Measurements from ENCODE around the gene SEMA3G. TPM values are rescaled to one million over a fixed set of nuclear protein-coding genes. Genes with fewer than 3 reads are reported as not detected.

Gene SEMA3G
- total RNA-seq, 1 experiment from 2014 or later, result 1.3 TPM

- H3K27ac ChIP-seq, result no peak overlapping the region
These were observed 15.9 kb downstream of the SEMA3G start for GRCh38 chr3:52429031-52429430.

GRCh38 chr3:52428151-52429005, 16.5 kb downstream of the SEMA3G start:
- POLR2A ChIA-PET (ENCODE audit: unreplicated experiment), result no interaction called here
- Histone ChIP-seq H2AFZ (no peak overlapping the region), H4K20me1 (ENCODE audit: insufficient read depth) (no peaks in the 10 kb centered on the region), H3K9me3 (ENCODE audit: insufficient read depth, low read depth) (no peaks in the 10 kb centered on the region), H3K4me3 (no peak overlapping the region), H3K4me2 (no peak overlapping the region), H3K36me3 (ENCODE audit: low read depth) (no peaks in the 10 kb centered on the region), H3K4me1 (replicated peaks; ENCODE audit: insufficient read depth) (peaks cover 9% of the 10 kb centered on the region; the same call in 1 of the 2 replicates), H3K79me2 (ENCODE audit: low read depth) (no peaks in the 10 kb centered on the region), H3K27ac (no peak overlapping the region), H3K27me3 (ENCODE audit: insufficient read depth, low read depth) (no peaks in the 10 kb centered on the region), H3K9me2 (ENCODE audit: insufficient read depth) (no peaks in the 10 kb centered on the region), H3F3A (ENCODE audit: insufficient read depth, low read depth) (no peaks in the 10 kb centered on the region)
- CTCF ChIA-PET, result interaction anchor here (0.6 to 1.1 kb wide), 3 partner anchors 17 to 1491 kb away, joined by 3 to 6 read pairs (median 3); no protein-coding TSS in a partner anchor
- TF ChIP-seq CTCF (conservative IDR thresholded peaks at IDR 0.05), result peak; percentile 75
- TF ChIP-seq EZH2 (IDR thresholded peaks at IDR 0.05; ENCODE audit: low read depth), result no peak
- no TSS peak for BruUV-seq (replicated peaks)
- DNase-seq, result peak; percentile 50 to 51
- intact Hi-C loops (cut with micrococcal nuclease; ENCODE audit: unreplicated experiment), result loop anchor here (1.0 to 5.0 kb wide), 3 partner anchors 19 to 644 kb away; no protein-coding TSS in a partner anchor

More at GRCh38 chr3:52429031-52429430, 15.9 kb downstream of the SEMA3G start:
- ChIA-PET CTCF (interaction anchor here (1.1 kb wide), 1 partner anchor 16 kb away, joined by 6 read pairs; no protein-coding TSS in a partner anchor), POLR2A (ENCODE audit: unreplicated experiment) (no interaction called here)
- Histone ChIP-seq H4K20me1 (ENCODE audit: insufficient read depth) (no peaks in the 10 kb centered on the region), H3K4me3 (no peak overlapping the region), H3K9me3 (ENCODE audit: insufficient read depth, low read depth) (no peaks in the 10 kb centered on the region), H3K4me2 (no peak overlapping the region), H3K79me2 (ENCODE audit: low read depth) (no peaks in the 10 kb centered on the region), H3F3A (ENCODE audit: insufficient read depth, low read depth) (no peaks in the 10 kb centered on the region), H3K27me3 (ENCODE audit: insufficient read depth, low read depth) (no peaks in the 10 kb centered on the region), H2AFZ (no peak overlapping the region), H3K9me2 (ENCODE audit: insufficient read depth) (no peaks in the 10 kb centered on the region), H3K4me1 (replicated peaks; ENCODE audit: insufficient read depth) (peaks cover 9% of the 10 kb centered on the region; the same call in 1 of the 2 replicates), H3K36me3 (ENCODE audit: low read depth) (no peaks in the 10 kb centered on the region)
- DNase-seq, result no peak
- no TSS peak for BruUV-seq (replicated peaks)
- intact Hi-C loops (cut with micrococcal nuclease; ENCODE audit: unreplicated experiment), result loop anchor here (5.0 kb wide), 2 partner anchors 253 to 643 kb away; no protein-coding TSS in a partner anchor
- TF ChIP-seq CTCF (conservative IDR thresholded peaks at IDR 0.05) (no peak), EZH2 (IDR thresholded peaks at IDR 0.05; ENCODE audit: low read depth) (no peak)

GRCh38 chr3:52423173-52423572, 21.7 kb downstream of the SEMA3G start:
- no peaks in the 10 kb centered on the region for H3K27me3 ChIP-seq (ENCODE audit: insufficient read depth, low read depth)
- H3K27ac ChIP-seq, result no peak overlapping the region
- no peaks in the 10 kb centered on the region for H3K79me2 ChIP-seq (ENCODE audit: low read depth)
- H3K4me1 ChIP-seq (replicated peaks; ENCODE audit: insufficient read depth), result no peaks in the 10 kb centered on the region
- TF ChIP-seq CTCF (conservative IDR thresholded peaks at IDR 0.05) (no peak), EZH2 (IDR thresholded peaks at IDR 0.05; ENCODE audit: low read depth) (no peak)
- H3K9me2 ChIP-seq (ENCODE audit: insufficient read depth), result no peaks in the 10 kb centered on the region
- no peak for DNase-seq
- H3F3A ChIP-seq (ENCODE audit: insufficient read depth, low read depth), result no peaks in the 10 kb centered on the region
- ChIA-PET CTCF (no interaction called here), POLR2A (ENCODE audit: unreplicated experiment) (interaction anchor here (0.5 kb wide), 1 partner anchor 923 kb away, joined by 20 read pairs; the partner anchor contains the start of gene DCAF1)
- H3K9me3 ChIP-seq (ENCODE audit: insufficient read depth, low read depth), result no peaks in the 10 kb centered on the region
- no peak overlapping the region for H3K4me3 ChIP-seq
- H4K20me1 ChIP-seq (ENCODE audit: insufficient read depth), result no peaks in the 10 kb centered on the region
- no TSS peak for BruUV-seq (replicated peaks)
- intact Hi-C loops (cut with micrococcal nuclease; ENCODE audit: unreplicated experiment), result no loop called here
- H2AFZ ChIP-seq, result no peak overlapping the region
- H3K4me2 ChIP-seq, result no peak overlapping the region
- H3K36me3 ChIP-seq (ENCODE audit: low read depth), result no peaks in the 10 kb centered on the region
